GM12874 (cell line): ENCODE measurements around the gene PFN2.

Source experiments
- TF ChIP-seq, protein P1 (sequence below): IDR thresholded peaks from 2 replicates; pipeline ENCODE4 v1.5.1; 2011; ENCODE audit warnings: low read depth, mild to moderate bottlenecking, control low read depth, low read length, moderate library complexity; ENCODE audit not compliant: insufficient read depth

The PFN2 gene

DNA sequence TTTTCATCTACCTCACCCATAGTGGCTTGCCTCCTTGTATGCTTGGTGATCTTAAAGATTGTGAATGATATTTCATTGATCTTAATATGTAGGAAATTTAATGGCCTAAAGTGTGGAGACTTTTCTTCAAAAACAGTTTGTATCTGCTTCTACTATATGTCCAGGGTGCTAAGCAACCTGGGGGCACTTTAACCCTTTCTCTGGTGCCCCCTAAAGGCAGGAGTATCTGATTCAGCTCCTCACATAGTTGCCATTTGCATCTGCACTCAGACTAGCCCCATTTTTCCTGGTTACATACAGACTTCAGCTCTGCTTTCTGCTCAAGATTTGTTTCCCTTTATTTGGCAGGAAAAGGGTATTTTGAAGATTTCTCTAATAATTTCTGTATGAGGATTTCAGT, 5.2 kb upstream of the PFN2 start:
- TF ChIP-seq, protein P1, sequence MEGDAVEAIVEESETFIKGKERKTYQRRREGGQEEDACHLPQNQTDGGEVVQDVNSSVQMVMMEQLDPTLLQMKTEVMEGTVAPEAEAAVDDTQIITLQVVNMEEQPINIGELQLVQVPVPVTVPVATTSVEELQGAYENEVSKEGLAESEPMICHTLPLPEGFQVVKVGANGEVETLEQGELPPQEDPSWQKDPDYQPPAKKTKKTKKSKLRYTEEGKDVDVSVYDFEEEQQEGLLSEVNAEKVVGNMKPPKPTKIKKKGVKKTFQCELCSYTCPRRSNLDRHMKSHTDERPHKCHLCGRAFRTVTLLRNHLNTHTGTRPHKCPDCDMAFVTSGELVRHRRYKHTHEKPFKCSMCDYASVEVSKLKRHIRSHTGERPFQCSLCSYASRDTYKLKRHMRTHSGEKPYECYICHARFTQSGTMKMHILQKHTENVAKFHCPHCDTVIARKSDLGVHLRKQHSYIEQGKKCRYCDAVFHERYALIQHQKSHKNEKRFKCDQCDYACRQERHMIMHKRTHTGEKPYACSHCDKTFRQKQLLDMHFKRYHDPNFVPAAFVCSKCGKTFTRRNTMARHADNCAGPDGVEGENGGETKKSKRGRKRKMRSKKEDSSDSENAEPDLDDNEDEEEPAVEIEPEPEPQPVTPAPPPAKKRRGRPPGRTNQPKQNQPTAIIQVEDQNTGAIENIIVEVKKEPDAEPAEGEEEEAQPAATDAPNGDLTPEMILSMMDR: 0 out of 2 replicates have a peak, but pooled peaks have one; percentile 28

DNA sequence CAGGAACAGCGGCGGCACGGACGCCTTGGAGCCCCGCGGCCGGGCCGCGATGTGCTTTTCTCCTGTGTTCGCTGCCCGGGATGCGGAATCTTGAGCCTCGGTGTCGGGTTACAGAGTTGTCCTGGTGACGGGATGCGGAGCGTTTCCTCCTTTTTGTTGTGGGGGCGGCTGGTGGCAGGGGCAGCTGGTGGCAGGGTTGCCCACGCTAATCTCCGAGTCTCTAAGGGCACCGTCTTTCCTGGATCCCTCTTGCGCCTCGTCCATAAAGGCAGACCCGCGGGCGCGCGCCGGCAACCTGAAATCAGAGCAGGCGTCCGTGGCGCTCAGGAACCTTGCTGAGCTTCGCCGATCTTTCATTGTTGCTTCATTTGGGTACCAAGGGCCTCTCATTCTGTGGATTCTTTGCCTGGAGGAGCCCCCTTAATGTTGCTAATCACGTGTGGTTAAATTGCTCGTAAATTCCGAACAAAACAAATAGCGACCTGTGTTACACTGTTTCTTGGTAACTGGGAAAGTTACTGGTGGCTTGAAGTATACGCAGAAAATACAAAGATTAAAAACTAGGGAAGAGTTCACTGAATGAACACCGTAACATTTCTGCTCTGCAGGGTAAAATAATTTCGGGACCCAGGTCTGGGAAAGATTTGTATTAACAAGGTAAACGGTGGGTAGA, 844 bp upstream of the PFN2 start:
- TF ChIP-seq, protein P1: no peak

- TF ChIP-seq, protein P1: no peak
Measured at GRCh38 chr3:149969940-149970715, 567 bp downstream of the PFN2 start.

- TF ChIP-seq, protein P1: no peak
Measured at GRCh38 chr3:149969110-149969939, 1.4 kb downstream of the PFN2 start.

GRCh38 chr3:149968216-149968615, 2.5 kb downstream of the PFN2 start:
- TF ChIP-seq, protein P1: no peak

DNA sequence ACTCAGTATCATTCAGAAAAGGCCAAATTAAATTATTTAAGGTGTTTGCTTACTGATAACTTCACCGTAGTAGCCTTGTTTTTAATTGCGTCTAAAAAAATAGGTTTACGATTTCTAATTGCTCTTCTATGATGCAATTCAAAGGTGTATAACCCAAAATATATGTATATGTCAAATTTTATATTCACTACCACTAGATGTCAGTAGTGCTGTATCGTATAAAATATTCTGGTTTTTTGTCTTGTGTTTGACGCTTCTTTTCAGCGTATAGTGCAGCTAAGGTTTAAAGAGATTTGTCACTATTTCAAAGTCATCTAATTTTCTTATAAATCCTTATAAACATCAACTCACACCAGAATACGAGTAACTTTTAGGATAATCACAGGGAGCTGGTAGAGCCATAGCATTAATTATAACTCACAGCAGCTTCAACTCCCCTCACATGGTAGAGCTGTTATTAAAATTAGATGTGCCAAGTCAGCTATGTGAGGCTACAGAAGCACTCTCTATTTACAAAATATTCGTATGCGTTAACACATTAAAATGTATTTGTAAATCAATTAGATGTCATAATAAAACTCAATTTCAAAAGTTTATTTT, 3.5 kb downstream of the PFN2 start:
- TF ChIP-seq, protein P1: no peak
